Mesenchymal stem cell (in vitro differentiated cells and primary cell): ENCODE data around the gene PAK4.
"Not testable (repeated sequence)": the region's sequence is repeated elsewhere in the genome, so short reads cannot be mapped to it uniquely, and the experiment has no call there.

ENCODE experiments used
- DNase-seq: peaks from one replicate; pipeline ENCODE4 v3.0.0-alpha.2; 2013
- H2AFZ ChIP-seq: one replicate; pipeline ENCODE4 v1.6.1; 2013; ENCODE audit warnings: low read depth, mild to moderate bottlenecking, control low read depth, inconsistent platforms, low read length, moderate library complexity
- H2AK5ac ChIP-seq: 2 replicates; pipeline ENCODE4 v1.6.1; 2013; ENCODE audit warnings: low read length, moderate library complexity, mild to moderate bottlenecking, inconsistent platforms; ENCODE audit not compliant: severe bottlenecking
- H2BK120ac ChIP-seq: one replicate; pipeline ENCODE4 v1.6.1; 2013; ENCODE audit warnings: low read depth, mild to moderate bottlenecking, inconsistent platforms, low read length, moderate library complexity
- H2BK12ac ChIP-seq, 2 experiments: one replicate each; pipeline ENCODE4 v1.6.1; 2013; ENCODE audit warnings: inconsistent platforms in 2 of 2, low read length in 2 of 2, mild to moderate bottlenecking in 2 of 2, moderate library complexity in 2 of 2, control low read depth in 1 of 2
- H2BK15ac ChIP-seq: one replicate; pipeline ENCODE4 v1.6.1; 2013; ENCODE audit warnings: mild to moderate bottlenecking, low read depth, inconsistent platforms; ENCODE audit not compliant: poor library complexity, severe bottlenecking
- H2BK5ac ChIP-seq: 2 replicates; pipeline ENCODE4 v1.6.1; 2013; ENCODE audit warnings: low read depth, mild to moderate bottlenecking, low read length, control low read depth, inconsistent platforms; ENCODE audit not compliant: poor library complexity, severe bottlenecking
- H3K14ac ChIP-seq, 2 experiments: one replicate each; pipeline ENCODE4 v1.6.1; 2013; ENCODE audit warnings: inconsistent platforms in 2 of 2, low read length in 2 of 2, control low read depth in 1 of 2, mild to moderate bottlenecking in 1 of 2, moderate library complexity in 1 of 2
- H3K18ac ChIP-seq, 2 experiments: one replicate each; pipeline ENCODE4 v1.6.1; 2013; ENCODE audit warnings: inconsistent platforms in 2 of 2, low read length in 2 of 2, control low read depth in 1 of 2, low read depth in 1 of 2, mild to moderate bottlenecking in 1 of 2
- H3K23ac ChIP-seq, 2 experiments: one replicate each; pipeline ENCODE4 v1.6.1; 2013; ENCODE audit warnings: inconsistent platforms in 2 of 2, low read length in 2 of 2, mild to moderate bottlenecking in 2 of 2, moderate library complexity in 2 of 2, control low read depth in 1 of 2
- H3K27ac ChIP-seq: 2 replicates; pipeline ENCODE4 v1.5.1; 2013; ENCODE audit warnings: mild to moderate bottlenecking, moderate library complexity, low read length, control low read depth, inconsistent platforms; ENCODE audit not compliant: poor library complexity, severe bottlenecking
- H3K27me3 ChIP-seq, 2 experiments: 2 replicates each; pipeline versions ENCODE4 v1.6.1 to v1.7.0; 2013; ENCODE audit warnings: low read length in 2 of 2, mild to moderate bottlenecking in 2 of 2, moderate library complexity in 2 of 2, control low read depth in 1 of 2, inconsistent platforms in 1 of 2; ENCODE audit not compliant: control insufficient read depth in 1 of 2, insufficient read depth in 1 of 2
- H3K36me3 ChIP-seq, 2 experiments: 2 replicates each; pipeline versions ENCODE4 v1.6.1 to v1.7.0; 2013; ENCODE audit warnings: low read length in 2 of 2, control low read depth in 1 of 2, inconsistent platforms in 1 of 2, low read depth in 1 of 2, mild to moderate bottlenecking in 1 of 2; ENCODE audit not compliant: insufficient read depth in 2 of 2, control insufficient read depth in 1 of 2
- H3K4ac ChIP-seq, 2 experiments: one replicate each; pipeline ENCODE4 v1.6.1; 2013; ENCODE audit warnings: inconsistent platforms in 2 of 2, low read length in 2 of 2, mild to moderate bottlenecking in 2 of 2, moderate library complexity in 2 of 2, control low read depth in 1 of 2, low read depth in 1 of 2
- H3K4me1 ChIP-seq: 2 replicates; pipeline ENCODE4 v1.6.1; 2013; ENCODE audit warnings: low read depth, low read length, control low read depth; ENCODE audit not compliant: control insufficient read depth, insufficient read depth
- H3K4me2 ChIP-seq: 2 replicates; pipeline ENCODE4 v1.6.1; 2013; ENCODE audit warnings: low read length, mild to moderate bottlenecking, inconsistent platforms; ENCODE audit not compliant: poor library complexity, severe bottlenecking
- H3K4me3 ChIP-seq, 2 experiments: 2 replicates each; pipeline versions ENCODE4 v1.5.1 to v1.7.0; 2013; ENCODE audit warnings: low read length in 2 of 2, mild to moderate bottlenecking in 2 of 2, control low read depth in 1 of 2, low read depth in 1 of 2; ENCODE audit not compliant: insufficient read depth in 1 of 2
- H3K79me1 ChIP-seq: replicated peaks from 2 replicates; pipeline ENCODE4 v1.6.1; 2013; ENCODE audit warnings: mild to moderate bottlenecking, control low read depth, low read length, inconsistent platforms; ENCODE audit not compliant: poor library complexity, severe bottlenecking
- H3K9ac ChIP-seq: 2 replicates; pipeline ENCODE4 v1.7.0; 2013; ENCODE audit warnings: mild to moderate bottlenecking, low read length, moderate library complexity
- H3K9me3 ChIP-seq: 2 replicates; pipeline ENCODE4 v1.7.0; 2013; ENCODE audit warnings: mild to moderate bottlenecking, low read length; ENCODE audit not compliant: control insufficient read depth
- H4K8ac ChIP-seq: one replicate; pipeline ENCODE4 v1.6.1; 2013; ENCODE audit warnings: inconsistent platforms, mild to moderate bottlenecking, low read length, moderate library complexity
- H4K91ac ChIP-seq: one replicate; pipeline ENCODE4 v1.6.1; 2013; ENCODE audit warnings: mild to moderate bottlenecking, low read length, inconsistent platforms
- WGBS: methylation state at CpG from one replicate; pipeline ENCODE4 v1.1.7; 2013; ENCODE audit warnings: mixed read lengths; 5-methylcytosine and 5-hydroxymethylcytosine counted together

PAK4 gene

GRCh38 chr19:39212375-39212742, 86.8 kb downstream of the PAK4 start:
- peaks cover 9% of the 10 kb centered on the region for H3K9me3 ChIP-seq
- peaks cover 17 to 28% of the 10 kb centered on the region in 2 experiments for H3K27me3 ChIP-seq
- no peak overlapping the region for H3K27ac ChIP-seq
- no peak overlapping the region for H4K91ac ChIP-seq
- no peak overlapping the region for H3K14ac ChIP-seq
- H2AFZ ChIP-seq: no peak overlapping the region
- H3K4ac ChIP-seq: no peak overlapping the region
- no peak overlapping the region for H2BK120ac ChIP-seq
- H3K18ac ChIP-seq: no peak overlapping the region
- no peak overlapping the region for H3K4me2 ChIP-seq
- H2BK12ac ChIP-seq: no peak overlapping the region
- WGBS: 28% methylated on average over 6 of the region's 8 CpGs
- no peaks in the 10 kb centered on the region for H3K36me3 ChIP-seq
- H3K9ac ChIP-seq: no peak overlapping the region
- no peak overlapping the region for H3K4me3 ChIP-seq
- peaks cover 1% of the 10 kb centered on the region for H3K4me1 ChIP-seq
- no peaks in the 10 kb centered on the region for H3K79me1 ChIP-seq
- no peak overlapping the region for H4K8ac ChIP-seq
- peak; percentile 11 for DNase-seq
- H2AK5ac ChIP-seq: no peak overlapping the region
- H2BK15ac ChIP-seq: no peak overlapping the region
- no peak overlapping the region for H2BK5ac ChIP-seq
- H3K23ac ChIP-seq: no peak overlapping the region

GRCh38 chr19:39215323-39215722, 89.7 kb downstream of the PAK4 start:
- not testable (repeated sequence) for H4K91ac ChIP-seq
- WGBS: 79% methylated on average over 3 of the region's 3 CpGs

GRCh38 chr19:39217094-39217493, 91.5 kb downstream of the PAK4 start:
- peaks cover 9% of the 10 kb centered on the region for H3K9me3 ChIP-seq
- no peak overlapping the region for H2BK12ac ChIP-seq
- H2AK5ac ChIP-seq: no peak overlapping the region
- H2BK15ac ChIP-seq: no peak overlapping the region
- H2BK120ac ChIP-seq: no peak overlapping the region
- no peak overlapping the region for H3K18ac ChIP-seq
- no peak for DNase-seq
- no peak overlapping the region for H3K14ac ChIP-seq
- no peak overlapping the region for H3K4me2 ChIP-seq
- no peaks in the 10 kb centered on the region for H3K4me1 ChIP-seq
- 80% methylated on average over 5 of the region's 5 CpGs for WGBS
- H3K79me1 ChIP-seq: no peaks in the 10 kb centered on the region
- H3K4me3 ChIP-seq: no peak overlapping the region
- no peak overlapping the region for H2AFZ ChIP-seq
- H3K27me3 ChIP-seq: peaks cover 14 to 26% of the 10 kb centered on the region in 2 experiments
- H3K4ac ChIP-seq: no peak overlapping the region
- H3K36me3 ChIP-seq: no peaks in the 10 kb centered on the region
- H3K9ac ChIP-seq: no peak overlapping the region
- no peak overlapping the region for H3K23ac ChIP-seq
- H4K8ac ChIP-seq: no peak overlapping the region
- H4K91ac ChIP-seq: no peak overlapping the region
- H3K27ac ChIP-seq: no peak overlapping the region
- no peak overlapping the region for H2BK5ac ChIP-seq

More at GRCh38 chr19:39215323-39215722, 89.7 kb downstream of the PAK4 start:
- H4K8ac ChIP-seq, H3K36me3 ChIP-seq, H2AFZ ChIP-seq, H3K27ac ChIP-seq, H3K9ac ChIP-seq, H2AK5ac ChIP-seq, H3K14ac ChIP-seq, H2BK5ac ChIP-seq, H3K18ac ChIP-seq, H3K9me3 ChIP-seq, H3K4ac ChIP-seq, H3K4me3 ChIP-seq, H3K23ac ChIP-seq, H2BK15ac ChIP-seq, H3K79me1 ChIP-seq, DNase-seq, H3K4me2 ChIP-seq, H2BK12ac ChIP-seq, H2BK120ac ChIP-seq, H3K4me1 ChIP-seq: not testable (repeated sequence)
- H3K27me3 ChIP-seq: peaks cover 17 to 30% of the 10 kb centered on the region in 2 experiments

GRCh38 chr19:39218230-39219007, 92.8 kb downstream of the PAK4 start:
- Histone ChIP-seq H3K9me3 (peaks cover 9% of the 10 kb centered on the region), H3K4me1 (no peaks in the 10 kb centered on the region), H3K4ac (no peak overlapping the region), H2AFZ (no peak overlapping the region), H3K18ac (no peak overlapping the region), H3K27me3 (peaks cover 9 to 30% of the 10 kb centered on the region in 2 experiments), H3K9ac (no peak overlapping the region), H4K91ac (no peak overlapping the region), H2BK120ac (no peak overlapping the region), H3K36me3 (no peaks in the 10 kb centered on the region), H3K4me3 (no peak overlapping the region), H2BK12ac (no peak overlapping the region), H3K14ac (no peak overlapping the region), H2AK5ac (no peak overlapping the region), H3K79me1 (no peaks in the 10 kb centered on the region), H3K23ac (no peak overlapping the region), H4K8ac (no peak overlapping the region), H3K27ac (no peak overlapping the region), H2BK5ac (no peak overlapping the region), H3K4me2 (no peak overlapping the region), H2BK15ac (no peak overlapping the region)
- DNase-seq: no peak
- WGBS: 87% methylated on average over 14 of the region's 15 CpGs
